Sigmoid colon (tissue), 7 donors: ENCODE measurements around the gene SMAD3. TPM values are rescaled to one million over a fixed set of nuclear protein-coding genes. Genes with fewer than 3 reads are reported as not detected.

Source experiments
- DNase-seq: peaks from one replicate; pipeline ENCODE4 v3.0.0-alpha.2; 2019
- H3K27ac ChIP-seq, 4 donors: fragments of 200-600 bp; sonication (generic); one replicate each; pipeline ENCODE4 v1.5.1; 2016 to 2019; ENCODE audit warnings: mild to moderate bottlenecking in 1 of 4
- H3K27me3 ChIP-seq, 3 donors: fragments of 200-600 bp; sonication (generic); one replicate each; pipeline ENCODE4 v1.5.1; 2019; ENCODE audit warnings: mild to moderate bottlenecking in 1 of 3
- H3K36me3 ChIP-seq, 4 donors: fragments of 200-600 bp; sonication (generic); one replicate each; pipeline ENCODE4 v1.5.1; 2016 to 2019
- H3K4me1 ChIP-seq, 4 donors: fragments of 200-600 bp; sonication (generic); one replicate each; pipeline ENCODE4 v1.5.1; 2017 to 2019
- H3K4me3 ChIP-seq, 4 donors: fragments of 200-600 bp; sonication (generic); one replicate each; pipeline ENCODE4 v1.5.1; 2017 to 2019; ENCODE audit warnings: mild to moderate bottlenecking in 2 of 4, moderate library complexity in 1 of 4
- H3K9me3 ChIP-seq, 4 donors: fragments of 200-600 bp in 3 of 4; sonication (generic) in 3 of 4; one replicate each; pipeline versions ENCODE4 v1.5.1 to v1.6.1; 2013 to 2019
- EP300 ChIP-seq, 4 donors: sonication (generic); formaldehyde crosslinking; IDR thresholded peaks; one replicate each; pipeline ENCODE4 v1.6.1; 2017; ENCODE audit warnings: antibody characterized with exemption in 4 of 4
- POLR2A ChIP-seq, 2 donors: fragments of 450-650 bp; IDR thresholded peaks; one replicate each; pipeline ENCODE4 v1.6.1; 2016; ENCODE audit warnings: antibody characterized with exemption in 2 of 2, mild to moderate bottlenecking in 2 of 2, moderate library complexity in 2 of 2
- POLR2AphosphoS5 ChIP-seq, 4 donors: sonication (generic); formaldehyde crosslinking; IDR thresholded peaks; one replicate each; pipeline ENCODE4 v1.6.1; 2017; ENCODE audit warnings: antibody characterized with exemption in 4 of 4
- WGBS, 2 donors: extraction: QIAGEN DNeasy Blood & Tissue Kit; methylation state at CpG; one replicate each; pipeline ENCODE4 v1.1.7; 2013; 5-methylcytosine and 5-hydroxymethylcytosine counted together
- intact Hi-C: fragments of 100-400 bp; cut with DNase I; formaldehyde crosslinking; loops from one replicate; pipeline ENCODE4 v1.15.1; 2023
- polyA plus RNA-seq, 3 donors: library from polyadenylated mRNA; stranded (reverse); fragments of 200-250 nt; gene quantifications; one replicate each; pipeline ENCODE4 v1.2.3, GENCODE V29; 2013
- total RNA-seq, 4 donors: library from RNA; depleted of rRNA; stranded (reverse); fragments of >200 nt; gene quantifications; one replicate each; pipeline ENCODE4 v1.1.0, GENCODE V29; 2016
- TF ChIP-seq, protein P1 (sequence below), 4 experiments: fragments of 450-650 bp in 3 of 4; fragments of 200-600 bp in 1 of 4; IDR thresholded peaks; one replicate each; pipeline ENCODE4 v1.5.1; 2016 to 2019; ENCODE audit warnings: antibody characterized with exemption in 4 of 4, mild to moderate bottlenecking in 3 of 4, moderate library complexity in 2 of 4
- donor health status: healthy with polysubstance abuse.
- donor health status: Bipolar disorder and iron deficiency.
- donor health status: healthy.

Gene SMAD3
- total and polyA plus RNA-seq, 7 donors = 12.5 to 28.2 (median 18.4) TPM

DNA sequence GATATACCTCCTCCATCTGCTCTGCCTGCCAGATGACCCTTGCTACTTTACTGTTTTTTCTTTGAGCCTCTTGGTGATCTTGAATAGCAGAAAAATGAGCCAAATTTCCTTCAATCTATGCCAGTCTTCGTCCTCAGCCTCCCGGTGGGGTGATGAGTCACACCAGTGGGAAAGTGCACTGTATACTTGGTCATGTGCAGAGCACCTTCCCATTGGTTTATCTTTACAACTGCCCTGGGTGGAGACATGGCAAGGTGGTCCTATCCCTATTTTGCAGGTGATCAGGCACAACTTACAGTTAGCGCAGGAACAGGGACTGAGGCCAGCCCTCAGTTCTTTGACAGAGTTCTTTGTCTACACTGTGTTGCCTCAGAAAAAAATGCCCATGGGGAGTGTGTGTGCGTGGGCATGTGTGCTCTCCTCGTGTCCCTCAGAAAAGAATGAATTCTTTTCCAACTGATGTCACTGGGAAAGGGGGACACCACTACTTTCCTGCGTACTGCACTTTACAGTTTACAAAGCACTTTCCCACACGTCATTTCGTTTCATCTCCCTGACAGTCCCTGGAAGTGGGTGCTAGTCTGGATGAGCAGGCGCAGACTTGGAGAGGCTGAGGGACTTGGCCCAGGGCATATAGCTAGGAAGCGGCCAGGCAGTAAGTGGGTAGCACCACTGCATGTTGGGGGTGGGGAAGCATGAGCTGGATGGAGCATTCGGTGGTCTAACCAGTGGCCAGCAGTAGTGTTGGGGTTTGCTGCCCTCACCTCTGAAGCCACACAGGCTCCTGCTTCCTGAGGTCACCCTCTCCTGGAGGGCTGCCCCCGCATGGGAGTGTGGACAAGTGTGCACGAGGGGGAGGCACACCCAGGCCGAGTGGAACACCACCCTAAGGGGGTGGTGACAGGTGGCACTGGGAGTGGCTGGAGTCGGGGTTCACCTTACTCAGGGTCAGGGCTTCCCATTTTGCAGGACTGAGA lies 24.1 kb downstream of the SMAD3 start:
- Histone ChIP-seq H3K27ac (peak overlapping the region in 3 of 4 donors; percentile 9 to 68 (median 62)), H3K4me1 (peaks cover 0 to 90% (median 72%) of the 10 kb centered on the region in 4 donors)

DNA sequence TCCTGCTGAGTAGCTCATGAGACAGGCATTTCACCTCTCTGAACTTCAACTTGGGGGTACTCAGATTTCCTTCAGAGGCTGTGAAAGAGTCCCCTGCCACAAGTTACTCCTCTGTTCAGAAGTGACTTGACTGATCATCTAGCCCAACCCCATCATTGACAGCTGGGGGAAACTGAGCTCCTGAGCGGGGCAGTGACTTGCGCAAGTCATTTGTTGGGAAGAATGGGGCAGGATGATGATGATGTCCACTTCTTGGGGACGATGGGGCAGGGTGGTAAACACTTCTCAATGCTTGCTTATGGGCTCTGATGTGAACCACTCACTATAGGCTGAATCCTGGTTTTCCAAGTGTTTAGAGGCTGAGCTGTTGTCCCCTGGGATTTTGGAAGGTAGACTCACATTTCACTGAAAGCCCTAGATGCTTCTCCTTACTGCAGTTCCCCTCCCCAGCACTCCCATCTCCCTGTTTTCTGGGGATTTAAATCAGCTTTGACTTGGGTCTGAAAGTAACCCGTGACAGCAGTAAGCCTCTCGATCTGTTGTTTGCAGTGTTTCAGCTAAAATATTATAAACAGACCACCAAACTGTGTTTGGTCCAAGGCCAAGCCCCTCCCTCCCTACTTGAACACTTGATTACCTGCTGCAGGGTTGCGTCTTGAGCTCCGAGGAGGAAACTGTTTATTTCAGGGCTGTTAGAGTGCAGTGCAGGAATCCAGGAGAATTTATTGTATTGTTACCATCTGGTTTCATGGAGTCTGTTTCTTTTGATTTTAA lies 25.1 kb downstream of the SMAD3 start:
- peaks cover 0 to 80% (median 63%) of the 10 kb centered on the region in 4 donors for H3K4me1 ChIP-seq
- no peaks in the 10 kb centered on the region for H3K27me3 ChIP-seq
- no peak overlapping the region for H3K4me3 ChIP-seq
- H3K27ac ChIP-seq = peak overlapping the region; percentile 4 to 68 (median 40)
- TF ChIP-seq POLR2A (IDR thresholded peaks at IDR 0.05) = no peak
- no peak for TF ChIP-seq POLR2AphosphoS5 (IDR thresholded peaks at IDR 0.05)
- TF ChIP-seq EP300 (IDR thresholded peaks at IDR 0.05) = no peak
- TF ChIP-seq, protein P1, sequence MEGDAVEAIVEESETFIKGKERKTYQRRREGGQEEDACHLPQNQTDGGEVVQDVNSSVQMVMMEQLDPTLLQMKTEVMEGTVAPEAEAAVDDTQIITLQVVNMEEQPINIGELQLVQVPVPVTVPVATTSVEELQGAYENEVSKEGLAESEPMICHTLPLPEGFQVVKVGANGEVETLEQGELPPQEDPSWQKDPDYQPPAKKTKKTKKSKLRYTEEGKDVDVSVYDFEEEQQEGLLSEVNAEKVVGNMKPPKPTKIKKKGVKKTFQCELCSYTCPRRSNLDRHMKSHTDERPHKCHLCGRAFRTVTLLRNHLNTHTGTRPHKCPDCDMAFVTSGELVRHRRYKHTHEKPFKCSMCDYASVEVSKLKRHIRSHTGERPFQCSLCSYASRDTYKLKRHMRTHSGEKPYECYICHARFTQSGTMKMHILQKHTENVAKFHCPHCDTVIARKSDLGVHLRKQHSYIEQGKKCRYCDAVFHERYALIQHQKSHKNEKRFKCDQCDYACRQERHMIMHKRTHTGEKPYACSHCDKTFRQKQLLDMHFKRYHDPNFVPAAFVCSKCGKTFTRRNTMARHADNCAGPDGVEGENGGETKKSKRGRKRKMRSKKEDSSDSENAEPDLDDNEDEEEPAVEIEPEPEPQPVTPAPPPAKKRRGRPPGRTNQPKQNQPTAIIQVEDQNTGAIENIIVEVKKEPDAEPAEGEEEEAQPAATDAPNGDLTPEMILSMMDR (IDR thresholded peaks at IDR 0.05) = no peak
- no peak for DNase-seq
- intact Hi-C loops = no loop called here
- peaks cover 0 to 14% (median 0%) of the 10 kb centered on the region in 4 donors for H3K36me3 ChIP-seq
- 48 to 62% methylated on average over 7 of the region's 7 CpGs for WGBS, 2 donors
- H3K9me3 ChIP-seq = no peaks in the 10 kb centered on the region

More for the DNA sequence above, 24.1 kb downstream of the SMAD3 start:
- WGBS, 2 donors = 58 to 72% methylated on average over 15 of the region's 15 CpGs
- Histone ChIP-seq H3K36me3 (peaks cover 0 to 9% (median 0%) of the 10 kb centered on the region in 4 donors), H3K27me3 (no peaks in the 10 kb centered on the region), H3K9me3 (no peaks in the 10 kb centered on the region), H3K4me3 (no peak overlapping the region)
- DNase-seq = no peak
- intact Hi-C loops = no loop called here
- TF ChIP-seq POLR2A (IDR thresholded peaks at IDR 0.05) = no peak
- no peak for TF ChIP-seq POLR2AphosphoS5 (IDR thresholded peaks at IDR 0.05)
- TF ChIP-seq, protein P1 (IDR thresholded peaks at IDR 0.05) = no peak
- TF ChIP-seq EP300 (IDR thresholded peaks at IDR 0.05) = no peak

- Histone ChIP-seq H3K9me3 (no peaks in the 10 kb centered on the region), H3K36me3 (peaks cover 0 to 14% (median 0%) of the 10 kb centered on the region in 4 donors), H3K27ac (peak overlapping the region; percentile 4 to 68 (median 40)), H3K4me1 (peaks cover 0 to 72% (median 54%) of the 10 kb centered on the region in 4 donors), H3K4me3 (no peak overlapping the region), H3K27me3 (no peaks in the 10 kb centered on the region)
- 55 to 61% methylated on average over 14 of the region's 14 CpGs for WGBS, 2 donors
- peak; percentile 79 for DNase-seq
- intact Hi-C loops = no loop called here
- TF ChIP-seq POLR2AphosphoS5 (IDR thresholded peaks at IDR 0.05) = peak in 3 of 4 donors; percentile 35 to 48 (median 46)
- TF ChIP-seq, protein P1 (IDR thresholded peaks at IDR 0.05) = no peak
- no peak for TF ChIP-seq EP300 (IDR thresholded peaks at IDR 0.05)
- no peak for TF ChIP-seq POLR2A (IDR thresholded peaks at IDR 0.05)
Measured at GRCh38 chr15:67091071-67091979, 25.9 kb downstream of the SMAD3 start.
